ENCODE results near the gene TLK1.

GRCh38 chr2:171107803-171108202 is 52.9 kb downstream of the TLK1 start:
- TF ChIP-seq CTCF (conservative IDR thresholded peaks at IDR 0.05; ENCODE audit: low read depth, low read length), result no peak
- no peak for TF ChIP-seq EZH2 (IDR thresholded peaks at IDR 0.05; ENCODE audit: low read length, unreplicated experiment)
- TF ChIP-seq EZH2phosphoT487 (IDR thresholded peaks at IDR 0.05; ENCODE audit: borderline replicate concordance, low read length), result no peak
